ENCODE measurements around the gene PIM3.

GRCh38 chr22:50000587-50001387 lies 40.2 kb downstream of the PIM3 start:
- TF ChIP-seq GATA2 (IDR thresholded peaks at IDR 0.05; ENCODE audit: low read depth, low read length) (no peak), GATA3 (IDR thresholded peaks at IDR 0.05; ENCODE audit: low read depth, low read length) (no peak)

All from SH-SY5Y (cell line).